ENCODE results near the gene CPLX3. TPM values are rescaled to one million over a fixed set of nuclear protein-coding genes. Genes with fewer than 3 reads are reported as not detected.

Gene CPLX3
- total and polyA plus RNA-seq, 8 donors, result 0.09 TPM; not detected in 7

GRCh38 chr15:74800559-74801094, 25.8 kb upstream of the CPLX3 start:
- H3K27me3 ChIP-seq, result no peaks in the 10 kb centered on the region
- FAIRE-seq (no peak), ATAC-seq (peak in 2 of 4 donors; percentile 2 to 4), DNase-seq (no peak)
- H3K4me3 ChIP-seq, result no peak overlapping the region
- H3K4me1 ChIP-seq, result peaks cover 0 to 4% (median 0%) of the 10 kb centered on the region in 3 donors
- WGBS, 2 donors, result 82 to 85% methylated on average over 20 of the region's 20 CpGs
- TF ChIP-seq, protein P1, sequence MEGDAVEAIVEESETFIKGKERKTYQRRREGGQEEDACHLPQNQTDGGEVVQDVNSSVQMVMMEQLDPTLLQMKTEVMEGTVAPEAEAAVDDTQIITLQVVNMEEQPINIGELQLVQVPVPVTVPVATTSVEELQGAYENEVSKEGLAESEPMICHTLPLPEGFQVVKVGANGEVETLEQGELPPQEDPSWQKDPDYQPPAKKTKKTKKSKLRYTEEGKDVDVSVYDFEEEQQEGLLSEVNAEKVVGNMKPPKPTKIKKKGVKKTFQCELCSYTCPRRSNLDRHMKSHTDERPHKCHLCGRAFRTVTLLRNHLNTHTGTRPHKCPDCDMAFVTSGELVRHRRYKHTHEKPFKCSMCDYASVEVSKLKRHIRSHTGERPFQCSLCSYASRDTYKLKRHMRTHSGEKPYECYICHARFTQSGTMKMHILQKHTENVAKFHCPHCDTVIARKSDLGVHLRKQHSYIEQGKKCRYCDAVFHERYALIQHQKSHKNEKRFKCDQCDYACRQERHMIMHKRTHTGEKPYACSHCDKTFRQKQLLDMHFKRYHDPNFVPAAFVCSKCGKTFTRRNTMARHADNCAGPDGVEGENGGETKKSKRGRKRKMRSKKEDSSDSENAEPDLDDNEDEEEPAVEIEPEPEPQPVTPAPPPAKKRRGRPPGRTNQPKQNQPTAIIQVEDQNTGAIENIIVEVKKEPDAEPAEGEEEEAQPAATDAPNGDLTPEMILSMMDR (IDR thresholded peaks at IDR 0.05), result no peak
- H3K36me3 ChIP-seq, result peaks cover 5 to 7% (median 6%) of the 10 kb centered on the region in 3 donors
- no peak overlapping the region for H3K27ac ChIP-seq
- no peaks in the 10 kb centered on the region for H3K9me3 ChIP-seq
- intact Hi-C loops (cut with DNase I), result no loop called here

- ATAC-seq (no peak), FAIRE-seq (no peak)
- TF ChIP-seq, protein P1 (IDR thresholded peaks at IDR 0.05), result no peak
Observed at GRCh38 chr15:74801311-74801997, 25.0 kb upstream of the CPLX3 start.

DNA sequence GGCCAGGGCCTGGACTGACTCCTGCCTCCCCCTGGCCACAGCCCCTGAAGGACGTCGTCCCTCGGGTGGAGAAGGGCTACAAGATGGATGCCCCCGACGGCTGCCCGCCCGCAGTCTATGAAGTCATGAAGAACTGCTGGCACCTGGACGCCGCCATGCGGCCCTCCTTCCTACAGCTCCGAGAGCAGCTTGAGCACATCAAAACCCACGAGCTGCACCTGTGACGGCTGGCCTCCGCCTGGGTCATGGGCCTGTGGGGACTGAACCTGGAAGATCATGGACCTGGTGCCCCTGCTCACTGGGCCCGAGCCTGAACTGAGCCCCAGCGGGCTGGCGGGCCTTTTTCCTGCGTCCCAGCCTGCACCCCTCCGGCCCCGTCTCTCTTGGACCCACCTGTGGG, 24.1 kb upstream of the CPLX3 start:
- H3K4me1 ChIP-seq, result peaks cover 0 to 4% (median 0%) of the 10 kb centered on the region in 3 donors
- H3K27me3 ChIP-seq, result no peaks in the 10 kb centered on the region
- intact Hi-C loops (cut with DNase I), result no loop called here
- no peak for FAIRE-seq
- H3K36me3 ChIP-seq, result peaks cover 5 to 7% (median 6%) of the 10 kb centered on the region in 3 donors
- ATAC-seq, result no peak
- no peaks in the 10 kb centered on the region for H3K9me3 ChIP-seq
- TF ChIP-seq, protein P1 (IDR thresholded peaks at IDR 0.05), result no peak
- H3K4me3 ChIP-seq, result no peak overlapping the region
- no peak overlapping the region for H3K27ac ChIP-seq
- DNase-seq, result no peak
- 94 to 98% methylated on average over 19 to 20 of the region's 20 CpGs for WGBS, 2 donors

More at GRCh38 chr15:74801311-74801997, 25.0 kb upstream of the CPLX3 start:
- no peak for DNase-seq
- Histone ChIP-seq H3K36me3 (peaks cover 5 to 7% (median 6%) of the 10 kb centered on the region in 3 donors), H3K27ac (no peak overlapping the region), H3K9me3 (no peaks in the 10 kb centered on the region), H3K4me3 (no peak overlapping the region), H3K4me1 (peaks cover 0 to 4% (median 0%) of the 10 kb centered on the region in 3 donors), H3K27me3 (no peaks in the 10 kb centered on the region)
- intact Hi-C loops (cut with DNase I), result no loop called here
- 86 to 87% methylated on average over 18 of the region's 18 CpGs for WGBS, 2 donors

GRCh38 chr15:74802862-74803447, 23.5 kb upstream of the CPLX3 start:
- DNase-seq (no peak), FAIRE-seq (no peak), ATAC-seq (no peak)
- WGBS, 2 donors, result 92 to 93% methylated on average over 31 of the region's 31 CpGs
- no peaks in the 10 kb centered on the region for H3K27me3 ChIP-seq
- TF ChIP-seq, protein P1 (IDR thresholded peaks at IDR 0.05), result no peak
- H3K36me3 ChIP-seq, result peaks cover 5 to 7% (median 6%) of the 10 kb centered on the region in 3 donors
- peaks cover 0 to 4% (median 0%) of the 10 kb centered on the region in 3 donors for H3K4me1 ChIP-seq
- H3K4me3 ChIP-seq, result no peak overlapping the region
- H3K27ac ChIP-seq, result no peak overlapping the region
- no peaks in the 10 kb centered on the region for H3K9me3 ChIP-seq
- intact Hi-C loops (cut with DNase I), result no loop called here

Data from pancreas (tissue), 10 donors.